ENCODE measurements around the gene CXorf49B. TPM values are rescaled to one million over a fixed set of nuclear protein-coding genes. Genes with fewer than 3 reads are reported as not detected.
"Not testable (repeated sequence)": the region's sequence is repeated elsewhere in the genome, so short reads cannot be mapped to it uniquely, and the experiment has no call there.

Gene CXorf49B
- not detected in 2 replicates for total RNA-seq (2014; rRNA removed; shearing (Covaris generic))

DNA sequence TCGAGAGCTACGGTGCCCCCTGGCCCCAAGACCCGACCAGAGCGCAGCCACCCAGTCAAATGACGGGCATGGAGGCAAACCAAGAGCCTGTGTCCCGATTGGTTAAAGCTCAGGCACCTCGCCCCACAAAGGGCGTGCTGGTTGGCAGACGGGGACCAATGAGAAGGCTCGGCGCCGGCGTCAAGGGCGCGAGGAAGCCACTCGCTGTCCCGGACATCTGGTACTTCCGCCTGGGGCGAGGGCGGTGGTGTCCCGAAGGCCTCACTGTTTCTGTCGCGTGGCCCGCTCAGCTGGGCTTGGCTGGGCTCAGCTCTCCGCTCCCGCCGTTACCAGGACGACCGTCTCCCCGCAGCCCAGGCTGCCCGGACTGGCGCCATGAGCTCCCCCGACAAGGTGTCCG is at the start of gene CXorf49B:
Gene CXorf49B (plus strand): TSS at position 301 of the 400 bp plus-strand sequence. CDS start 75 bp downstream, at position 376.
- not testable (repeated sequence) for H3K36me3 ChIP-seq (replicated peaks; ENCODE audit: control insufficient read depth, insufficient read depth, low read length); DNase-seq; H3K27me3 ChIP-seq (ENCODE audit: control insufficient read depth, insufficient read depth, low read length); H3K4me3 ChIP-seq (ENCODE audit: insufficient read depth, low read depth, low read length)

DNA sequence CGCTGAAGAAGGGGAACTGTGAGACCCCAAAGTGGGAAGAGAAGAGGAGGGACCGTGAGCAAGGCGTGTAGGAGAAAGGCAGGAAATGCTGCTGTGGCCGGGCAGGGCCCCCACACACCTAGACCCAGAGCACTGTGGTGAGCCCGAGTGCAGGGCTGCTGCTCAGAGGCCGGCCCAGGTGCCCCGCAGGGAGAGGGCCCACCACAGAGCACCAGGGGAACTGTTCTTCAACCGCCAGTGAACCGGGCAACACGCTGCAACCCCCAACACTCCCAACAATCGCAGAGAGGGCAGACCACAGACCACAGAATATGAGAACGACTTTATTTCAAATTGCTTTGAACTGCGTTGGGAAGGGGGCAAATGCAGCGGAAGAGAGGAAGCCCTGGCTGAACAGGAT is 49.1 kb upstream of the CXorf49B start:
- not testable (repeated sequence) for H3K4me3 ChIP-seq (ENCODE audit: insufficient read depth, low read depth, low read length); DNase-seq; H3K36me3 ChIP-seq (replicated peaks; ENCODE audit: control insufficient read depth, insufficient read depth, low read length); H3K27me3 ChIP-seq (ENCODE audit: control insufficient read depth, insufficient read depth, low read length)

DNA sequence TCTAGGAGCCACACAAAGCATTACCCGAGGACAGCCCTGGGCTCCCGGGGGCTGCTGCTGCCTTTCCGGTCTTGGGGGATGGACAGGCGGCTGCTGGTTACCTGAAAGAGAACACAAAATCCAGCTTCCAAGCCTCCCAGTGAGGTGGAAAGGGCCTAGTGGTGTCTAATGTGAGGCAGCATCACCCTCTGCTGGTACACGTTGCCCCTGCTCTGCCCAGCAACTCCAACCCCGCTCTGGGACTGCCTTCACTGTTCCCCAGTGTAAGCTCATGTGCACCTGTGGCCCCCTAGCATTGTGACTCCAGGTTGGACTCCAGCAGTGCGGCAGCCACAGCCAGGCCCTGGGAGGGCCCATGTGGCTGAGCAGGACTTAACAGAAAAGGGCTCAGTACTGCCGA is 47.6 kb upstream of the CXorf49B start:
- H3K4me3 ChIP-seq (ENCODE audit: insufficient read depth, low read depth, low read length); DNase-seq; H3K27me3 ChIP-seq (ENCODE audit: control insufficient read depth, insufficient read depth, low read length); H3K36me3 ChIP-seq (replicated peaks; ENCODE audit: control insufficient read depth, insufficient read depth, low read length): not testable (repeated sequence)

DNA sequence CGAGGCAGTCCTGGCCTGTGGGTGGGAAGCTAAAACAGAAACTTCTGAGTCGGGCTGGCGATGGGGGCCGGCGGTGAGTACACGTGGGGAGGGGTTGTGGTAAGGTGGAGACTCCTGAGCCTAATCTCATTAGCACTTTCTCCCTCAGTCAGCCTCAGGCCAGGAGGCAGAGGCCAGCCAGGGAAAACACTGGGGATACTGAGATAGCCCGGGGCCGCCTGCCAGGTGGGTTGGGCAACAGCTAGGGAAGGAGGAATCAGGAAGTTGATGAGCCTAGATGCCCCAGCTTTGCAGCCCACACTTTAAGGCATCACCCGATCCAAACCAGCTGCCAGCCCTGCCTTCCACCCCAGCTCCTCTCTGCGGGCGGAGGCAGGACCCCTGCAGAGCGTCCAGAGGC is 46.8 kb upstream of the CXorf49B start:
- not testable (repeated sequence) for H3K27me3 ChIP-seq (ENCODE audit: control insufficient read depth, insufficient read depth, low read length); DNase-seq; H3K36me3 ChIP-seq (replicated peaks; ENCODE audit: control insufficient read depth, insufficient read depth, low read length); H3K4me3 ChIP-seq (ENCODE audit: insufficient read depth, low read depth, low read length)

DNA sequence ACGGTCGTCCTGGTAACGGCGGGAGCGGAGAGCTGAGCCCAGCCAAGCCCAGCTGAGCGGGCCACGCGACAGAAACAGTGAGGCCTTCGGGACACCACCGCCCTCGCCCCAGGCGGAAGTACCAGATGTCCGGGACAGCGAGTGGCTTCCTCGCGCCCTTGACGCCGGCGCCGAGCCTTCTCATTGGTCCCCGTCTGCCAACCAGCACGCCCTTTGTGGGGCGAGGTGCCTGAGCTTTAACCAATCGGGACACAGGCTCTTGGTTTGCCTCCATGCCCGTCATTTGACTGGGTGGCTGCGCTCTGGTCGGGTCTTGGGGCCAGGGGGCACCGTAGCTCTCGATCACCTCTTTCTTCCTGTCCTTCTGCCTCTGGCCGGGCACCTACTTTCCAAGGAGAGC is 45.0 kb upstream of the CXorf49B start, which contains the start of gene CXorf49:
Gene CXorf49 (minus strand): TSS at position 101 of the 400 bp plus-strand sequence. CDS start 134 bp downstream, outside the sequence.
- not testable (repeated sequence) for H3K4me3 ChIP-seq (ENCODE audit: insufficient read depth, low read depth, low read length); DNase-seq; H3K27me3 ChIP-seq (ENCODE audit: control insufficient read depth, insufficient read depth, low read length); H3K36me3 ChIP-seq (replicated peaks; ENCODE audit: control insufficient read depth, insufficient read depth, low read length)

GRCh38 chrX:71719195-71719594 is 44.0 kb upstream of the CXorf49B start:
- H3K4me3 ChIP-seq (ENCODE audit: insufficient read depth, low read depth, low read length); DNase-seq; H3K27me3 ChIP-seq (ENCODE audit: control insufficient read depth, insufficient read depth, low read length); H3K36me3 ChIP-seq (replicated peaks; ENCODE audit: control insufficient read depth, insufficient read depth, low read length): not testable (repeated sequence)

DNA sequence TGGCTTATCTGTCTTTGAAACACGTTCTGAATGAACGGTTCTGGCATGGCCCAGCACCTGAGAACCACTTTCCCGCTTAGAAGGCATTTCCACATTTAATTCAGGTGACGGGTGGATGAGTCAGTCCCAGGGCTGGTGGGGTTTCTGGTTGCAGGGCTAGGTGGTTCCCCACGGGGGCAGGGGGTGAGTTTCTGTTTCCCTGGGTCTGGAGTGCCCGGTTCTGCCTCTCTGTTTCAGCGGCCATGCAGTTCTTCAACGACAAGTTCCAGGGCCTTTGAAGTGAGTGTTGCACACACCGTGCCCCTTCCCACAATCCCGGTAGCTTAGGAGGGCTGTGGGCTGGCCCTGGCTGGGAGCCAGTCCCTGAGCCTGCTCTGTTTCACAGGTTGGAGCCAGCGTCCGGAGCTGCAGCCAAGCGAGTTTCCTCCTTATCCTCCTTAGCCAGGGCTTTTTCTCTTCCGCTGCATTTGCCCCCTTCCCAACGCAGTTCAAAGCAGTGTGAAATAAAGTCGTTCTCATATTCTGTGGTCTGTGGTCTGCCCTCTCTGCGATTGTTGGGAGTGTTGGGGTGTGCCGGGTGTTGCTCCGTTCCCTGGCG is 42.8 kb upstream of the CXorf49B start:
- H3K27me3 ChIP-seq (ENCODE audit: control insufficient read depth, insufficient read depth, low read length); DNase-seq; H3K36me3 ChIP-seq (replicated peaks; ENCODE audit: control insufficient read depth, insufficient read depth, low read length); H3K4me3 ChIP-seq (ENCODE audit: insufficient read depth, low read depth, low read length): not testable (repeated sequence)

DNA sequence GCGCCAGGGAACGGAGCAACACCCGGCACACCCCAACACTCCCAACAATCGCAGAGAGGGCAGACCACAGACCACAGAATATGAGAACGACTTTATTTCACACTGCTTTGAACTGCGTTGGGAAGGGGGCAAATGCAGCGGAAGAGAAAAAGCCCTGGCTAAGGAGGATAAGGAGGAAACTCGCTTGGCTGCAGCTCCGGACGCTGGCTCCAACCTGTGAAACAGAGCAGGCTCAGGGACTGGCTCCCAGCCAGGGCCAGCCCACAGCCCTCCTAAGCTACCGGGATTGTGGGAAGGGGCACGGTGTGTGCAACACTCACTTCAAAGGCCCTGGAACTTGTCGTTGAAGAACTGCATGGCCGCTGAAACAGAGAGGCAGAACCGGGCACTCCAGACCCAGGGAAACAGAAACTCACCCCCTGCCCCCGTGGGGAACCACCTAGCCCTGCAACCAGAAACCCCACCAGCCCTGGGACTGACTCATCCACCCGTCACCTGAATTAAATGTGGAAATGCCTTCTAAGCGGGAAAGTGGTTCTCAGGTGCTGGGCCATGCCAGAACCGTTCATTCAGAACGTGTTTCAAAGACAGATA is 2.4 kb upstream of the CXorf49B start:
- not testable (repeated sequence) for H3K27me3 ChIP-seq (ENCODE audit: control insufficient read depth, insufficient read depth, low read length); H3K36me3 ChIP-seq (replicated peaks; ENCODE audit: control insufficient read depth, insufficient read depth, low read length); DNase-seq; H3K4me3 ChIP-seq (ENCODE audit: insufficient read depth, low read depth, low read length)

DNA sequence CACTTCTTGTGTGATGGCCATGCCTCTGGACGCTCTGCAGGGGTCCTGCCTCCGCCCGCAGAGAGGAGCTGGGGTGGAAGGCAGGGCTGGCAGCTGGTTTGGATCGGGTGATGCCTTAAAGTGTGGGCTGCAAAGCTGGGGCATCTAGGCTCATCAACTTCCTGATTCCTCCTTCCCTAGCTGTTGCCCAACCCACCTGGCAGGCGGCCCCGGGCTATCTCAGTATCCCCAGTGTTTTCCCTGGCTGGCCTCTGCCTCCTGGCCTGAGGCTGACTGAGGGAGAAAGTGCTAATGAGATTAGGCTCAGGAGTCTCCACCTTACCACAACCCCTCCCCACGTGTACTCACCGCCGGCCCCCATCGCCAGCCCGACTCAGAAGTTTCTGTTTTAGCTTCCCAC is 1.7 kb downstream of the CXorf49B start:
- H3K27me3 ChIP-seq (ENCODE audit: control insufficient read depth, insufficient read depth, low read length), result not testable (repeated sequence)

DNA sequence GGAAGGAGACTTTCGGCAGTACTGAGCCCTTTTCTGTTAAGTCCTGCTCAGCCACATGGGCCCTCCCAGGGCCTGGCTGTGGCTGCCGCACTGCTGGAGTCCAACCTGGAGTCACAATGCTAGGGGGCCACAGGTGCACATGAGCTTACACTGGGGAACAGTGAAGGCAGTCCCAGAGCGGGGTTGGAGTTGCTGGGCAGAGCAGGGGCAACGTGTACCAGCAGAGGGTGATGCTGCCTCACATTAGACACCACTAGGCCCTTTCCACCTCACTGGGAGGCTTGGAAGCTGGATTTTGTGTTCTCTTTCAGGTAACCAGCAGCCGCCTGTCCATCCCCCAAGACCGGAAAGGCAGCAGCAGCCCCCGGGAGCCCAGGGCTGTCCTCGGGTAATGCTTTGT is 2.5 kb downstream of the CXorf49B start:
- H3K36me3 ChIP-seq (replicated peaks; ENCODE audit: control insufficient read depth, insufficient read depth, low read length); H3K4me3 ChIP-seq (ENCODE audit: insufficient read depth, low read depth, low read length); DNase-seq; H3K27me3 ChIP-seq (ENCODE audit: control insufficient read depth, insufficient read depth, low read length): not testable (repeated sequence)

More for the DNA sequence above, 1.7 kb downstream of the CXorf49B start:
- H3K36me3 ChIP-seq (replicated peaks; ENCODE audit: control insufficient read depth, insufficient read depth, low read length); H3K4me3 ChIP-seq (ENCODE audit: insufficient read depth, low read depth, low read length); DNase-seq: not testable (repeated sequence)

GRCh38 chrX:71767134-71767533 is 4.0 kb downstream of the CXorf49B start:
- DNase-seq; H3K36me3 ChIP-seq (replicated peaks; ENCODE audit: control insufficient read depth, insufficient read depth, low read length); H3K27me3 ChIP-seq (ENCODE audit: control insufficient read depth, insufficient read depth, low read length); H3K4me3 ChIP-seq (ENCODE audit: insufficient read depth, low read depth, low read length): not testable (repeated sequence)

- not testable (repeated sequence) for H3K36me3 ChIP-seq (replicated peaks; ENCODE audit: control insufficient read depth, insufficient read depth, low read length); H3K4me3 ChIP-seq (ENCODE audit: insufficient read depth, low read depth, low read length); DNase-seq
These were observed 15.2 kb downstream of the CXorf49B start for GRCh38 chrX:71778322-71778721.

GRCh38 chrX:71782225-71782949 is 19.2 kb downstream of the CXorf49B start:
- not testable (repeated sequence) for H3K27me3 ChIP-seq (ENCODE audit: control insufficient read depth, insufficient read depth, low read length); H3K4me3 ChIP-seq (ENCODE audit: insufficient read depth, low read depth, low read length); DNase-seq; H3K36me3 ChIP-seq (replicated peaks; ENCODE audit: control insufficient read depth, insufficient read depth, low read length)

More at GRCh38 chrX:71778322-71778721, 15.2 kb downstream of the CXorf49B start:
- H3K27me3 ChIP-seq (ENCODE audit: control insufficient read depth, insufficient read depth, low read length), result not testable (repeated sequence)

GRCh38 chrX:71782950-71783299 is 19.8 kb downstream of the CXorf49B start:
- DNase-seq; H3K4me3 ChIP-seq (ENCODE audit: insufficient read depth, low read depth, low read length); H3K36me3 ChIP-seq (replicated peaks; ENCODE audit: control insufficient read depth, insufficient read depth, low read length); H3K27me3 ChIP-seq (ENCODE audit: control insufficient read depth, insufficient read depth, low read length): not testable (repeated sequence)

Measured in H7 (cell line).